CD4-positive, alpha-beta T cell (primary cell): ENCODE results near the gene CIDEB. TPM values are rescaled to one million over a fixed set of nuclear protein-coding genes. Genes with fewer than 3 reads are reported as not detected.

Experiments used
- ATAC-seq: fragments of 200-7000 bp; cut with Tn5 transposase; one replicate; pipeline ENCODE4 v1.10.0; 2022; ENCODE audit warnings: mild to moderate bottlenecking; ENCODE audit not compliant: poor library complexity
- CTCF ChIA-PET: fragments of 350-600 bp; sonication (Branson Sonifier 250); formaldehyde crosslinking; loops from one replicate; lab custom pipeline; 2021; ENCODE audit warnings: antibody characterized with exemption, inconsistent platforms; lab: Charles Lee
- POLR2A ChIA-PET: fragments of 350-600 bp; sonication (Branson Sonifier 250); formaldehyde crosslinking; loops from one replicate; lab custom pipeline; 2021; ENCODE audit warnings: antibody characterized with exemption, inconsistent platforms; lab: Charles Lee
- DNase-seq, 14 experiments: peaks; one replicate each; pipeline ENCODE4 v3.0.0-alpha.2; 2013 to 2020; ENCODE audit warnings: mixed read lengths in 2 of 14
- H3K27ac ChIP-seq, 2 donors: one replicate each; pipeline versions ENCODE4 v1.5.1 to v1.7.0; 2013; ENCODE audit warnings: low read length in 2 of 2, low read depth in 1 of 2, mild to moderate bottlenecking in 1 of 2
- H3K27me3 ChIP-seq, 2 experiments: 1 replicate in 1 of 2; 2 replicates in 1 of 2; pipeline versions ENCODE4 v1.6.1 to v1.7.0; 2013; ENCODE audit warnings: low read length in 2 of 2, control low read depth in 1 of 2, mild to moderate bottlenecking in 1 of 2, moderate library complexity in 1 of 2; ENCODE audit not compliant: insufficient read depth in 2 of 2, control insufficient read depth in 1 of 2
- H3K36me3 ChIP-seq: one replicate; pipeline ENCODE4 v1.6.1; 2013; ENCODE audit warnings: low read length, control low read depth; ENCODE audit not compliant: insufficient read depth
- H3K4me1 ChIP-seq: one replicate; pipeline ENCODE4 v1.6.1; 2013; ENCODE audit warnings: low read length, control low read depth; ENCODE audit not compliant: insufficient read depth
- H3K4me3 ChIP-seq: one replicate; pipeline ENCODE4 v1.5.1; 2013; ENCODE audit warnings: mild to moderate bottlenecking, low read length, moderate library complexity
- H3K9me3 ChIP-seq, 2 experiments: 1 replicate in 1 of 2; 2 replicates in 1 of 2; pipeline versions ENCODE4 v1.6.1 to v1.7.0; 2013; ENCODE audit warnings: low read length in 2 of 2, mild to moderate bottlenecking in 2 of 2, control low read depth in 1 of 2, moderate library complexity in 1 of 2; ENCODE audit not compliant: control insufficient read depth in 1 of 2, insufficient read depth in 1 of 2
- H3K27ac Mint-ChIP-seq: one replicate; pipeline ENCODE4 v1.8.0; 2020; ENCODE audit warnings: mixed read lengths
- H3K27me3 Mint-ChIP-seq: one replicate; pipeline ENCODE4 v1.8.0; 2021; ENCODE audit warnings: mixed read lengths
- H3K36me3 Mint-ChIP-seq: one replicate; pipeline ENCODE4 v1.8.0; 2021; ENCODE audit warnings: low read depth, mixed read lengths
- H3K4me1 Mint-ChIP-seq: one replicate; pipeline ENCODE4 v1.8.0; 2021; ENCODE audit warnings: low read depth, mixed read lengths
- H3K4me3 Mint-ChIP-seq: one replicate; pipeline ENCODE4 v1.8.0; 2020; ENCODE audit warnings: mild to moderate bottlenecking, mixed read lengths
- H3K9me3 Mint-ChIP-seq: one replicate; pipeline ENCODE4 v1.8.0; 2020; ENCODE audit warnings: mixed read lengths
- CTCF ChIP-seq: fragments of 200-600 bp; IDR thresholded peaks from one replicate; pipeline ENCODE4 v1.8.0; 2022; ENCODE audit warnings: antibody characterized with exemption, mild to moderate bottlenecking
- intact Hi-C, 2 experiments: fragments of 100-400 bp; cut with DNase I in 1 of 2; cut with micrococcal nuclease in 1 of 2; formaldehyde crosslinking; loops; one replicate each; pipeline versions ENCODE4 v1.15.1 to v1.9.0; 2023 to 2025; cut with DNase I, micrococcal nuclease
- total RNA-seq, 174 experiments: library from RNA in 2 of 174; stranded (reverse) in 2 of 174; gene quantifications; one replicate each; pipeline ENCODE4 v1.2.3 and lab custom pipeline; 2021 to 2026

The CIDEB gene
- total RNA-seq, 2 experiments from 2014 or later: 7.4 to 9.2 TPM

GRCh38 chr14:24335461-24336171 lies 27.8 kb upstream of the CIDEB start:
- H3K4me1 ChIP-seq: peaks cover 82% of the 10 kb centered on the region
- Mint-ChIP-seq H3K36me3 (peaks cover 45% of the 10 kb centered on the region), H3K4me1 (peaks cover 61% of the 10 kb centered on the region), H3K4me3 (peak overlapping the region; percentile 60), H3K27ac (no peak overlapping the region), H3K27me3 (peaks cover 39% of the 10 kb centered on the region), H3K9me3 (no peaks in the 10 kb centered on the region)
- intact Hi-C loops: loop anchor here in 1 of 2 experiments (10.0 kb wide), 1 partner anchor 339 kb away; no protein-coding TSS in a partner anchor
- no peak for TF ChIP-seq CTCF
- peaks cover 13% of the 10 kb centered on the region for H3K36me3 ChIP-seq
- no peak overlapping the region for H3K27ac ChIP-seq
- POLR2A ChIA-PET: interaction anchor here (2.1 to 11.3 kb wide), 2 partner anchors 24 to 97 kb away, joined by 4 to 270 read pairs; partner anchors contain the start of genes CBLN3, KHNYN and LTB4R
- H3K9me3 ChIP-seq: no peaks in the 10 kb centered on the region
- DNase-seq: no peak
- CTCF ChIA-PET: interaction anchor here (1.2 to 3.7 kb wide), 2 partner anchors 101 kb away, joined by 3 to 64 read pairs; no protein-coding TSS in a partner anchor
- H3K27me3 ChIP-seq: peaks cover 26 to 27% of the 10 kb centered on the region in 2 experiments
- no peak for ATAC-seq
- H3K4me3 ChIP-seq: no peak overlapping the region

- Mint-ChIP-seq H3K4me3 (peak within 1 kb of the TSS; percentile 78), H3K27ac (no peak within 1 kb of the TSS), H3K36me3 (peaks cover 41% of the 10 kb centered on the region), H3K4me1 (peaks cover 64% of the 10 kb centered on the region), H3K9me3 (no peaks in the 10 kb centered on the region), H3K27me3 (peaks cover 49% of the 10 kb centered on the region)
- ATAC-seq (no peak), DNase-seq (peak in 5 of 14 experiments; percentile 21 to 59 (median 41))
- TF ChIP-seq CTCF: no peak
- peaks cover 13% of the 10 kb centered on the region for H3K36me3 ChIP-seq
- H3K27ac ChIP-seq: no peak within 1 kb of the TSS
- POLR2A ChIA-PET: interaction anchor here (1.9 to 11.3 kb wide), 4 partner anchors 7 to 108 kb away, joined by 4 to 270 read pairs (median 15); partner anchors contain the start of genes CBLN3, KHNYN, LTB4R and SDR39U1
- H3K27me3 ChIP-seq: peaks cover 26 to 27% of the 10 kb centered on the region in 2 experiments
- intact Hi-C loops: loop anchor here in 1 of 2 experiments (10.0 kb wide), 1 partner anchor 340 kb away; no protein-coding TSS in a partner anchor
- CTCF ChIA-PET: interaction anchor here (1.1 to 4.1 kb wide), 6 partner anchors 9 to 102 kb away, joined by 3 to 89 read pairs (median 8); partner anchors contain the start of genes CBLN3 and KHNYN
- H3K9me3 ChIP-seq: no peaks in the 10 kb centered on the region
- H3K4me1 ChIP-seq: peaks cover 80% of the 10 kb centered on the region
- H3K4me3 ChIP-seq: peak within 1 kb of the TSS; percentile 2
Measured at GRCh38 chr14:24334431-24335291, 26.9 kb upstream of the CIDEB start, which contains the start of gene ADCY4. ADCY4 (minus strand) TSS chr14:24335071; CDS start chr14:24334652, 419 bp downstream.
